A549 (cell line): ENCODE data around the gene ZEB1. TPM values are rescaled to one million over a fixed set of nuclear protein-coding genes. Genes with fewer than 3 reads are reported as not detected.

Source experiments
- ATAC-seq, 2 experiments: fragments of 200-7000 bp in 1 of 2; fragments of >200 bp in 1 of 2; cut with Nextera tagmentation in 1 of 2; cut with Tn5 transposase in 1 of 2; 3 replicates each; pipeline versions ENCODE4 v1.8.0 to v1.9.1; 2018 to 2020; ENCODE audit warnings: mild to moderate bottlenecking in 1 of 2, moderate library complexity in 1 of 2
- CTCF ChIA-PET: fragments of 300-600 bp; sonication (Branson Sonifier 250); formaldehyde crosslinking; extraction: SDS; loops from one replicate; lab custom pipeline; 2021; ENCODE audit warnings: antibody characterized with exemption, inconsistent platforms; lab: Yijun Ruan, JAX
- POLR2A ChIA-PET: fragments of 350-600 bp; formaldehyde crosslinking; extraction: SDS; loops from one replicate; lab custom pipeline; 2021; ENCODE audit warnings: antibody characterized with exemption, inconsistent platforms; lab: Yijun Ruan, JAX
- DNase-seq, 2 experiments: peaks; one replicate each; pipeline versions ENCODE4 v3.0.0 to v3.0.0-alpha.2; 2011 to 2016; ENCODE audit warnings: low read depth in 1 of 2, low spot score in 1 of 2
- FAIRE-seq: peaks from 2 replicates; lab custom pipeline; 2011; peaks lifted over from hg19 to GRCh38; lab: Jason Lieb, UNC
- H3K27ac ChIP-seq, 2 experiments: fragments of >200 bp; sonication (Bioruptor Twin); formaldehyde crosslinking; 3 replicates each; pipeline ENCODE4 v1.5.1; 2016 to 2017
- H3K4me1 ChIP-seq: fragments of >200 bp; sonication (Bioruptor Twin); formaldehyde crosslinking; 3 replicates; pipeline ENCODE4 v1.6.1; 2016
- H3K4me2 ChIP-seq: fragments of >200 bp; sonication (Bioruptor Twin); formaldehyde crosslinking; 3 replicates; pipeline ENCODE4 v1.6.1; 2016
- H3K4me3 ChIP-seq: fragments of >200 bp; sonication (Bioruptor Twin); formaldehyde crosslinking; 3 replicates; pipeline ENCODE4 v1.5.1; 2016
- H3K9me3 ChIP-seq: fragments of >200 bp; sonication (Bioruptor Twin); formaldehyde crosslinking; 3 replicates; pipeline ENCODE4 v1.6.1; 2016
- CBX8 ChIP-seq: fragments of 200-600 bp; sonication (generic); IDR thresholded peaks from 2 replicates; pipeline ENCODE4 v1.6.1; 2016
- EHF ChIP-seq: fragments of 250-450 bp; sonication (Bioruptor Pico); IDR thresholded peaks from 2 replicates; pipeline ENCODE4 v1.5.0; 2020; ENCODE audit warnings: mild to moderate bottlenecking
- EHMT2 ChIP-seq: fragments of 200-600 bp; sonication (generic); IDR thresholded peaks from 2 replicates; pipeline ENCODE4 v1.6.1; 2016; ENCODE audit warnings: antibody characterized with exemption, low read depth, mild to moderate bottlenecking, moderate library complexity
- FOXS1 ChIP-seq: fragments of 250-450 bp; sonication (Bioruptor Pico); IDR thresholded peaks from 2 replicates; pipeline ENCODE4 v1.5.0; 2020; ENCODE audit warnings: mild to moderate bottlenecking, moderate library complexity
- JUN ChIP-seq, 2 experiments: fragments of >200 bp; sonication (Bioruptor Twin); formaldehyde crosslinking; IDR thresholded peaks; 2 replicates in 1 of 2; 3 replicates in 1 of 2; pipeline ENCODE4 v1.6.1; 2016 to 2017
- POLR2A ChIP-seq: IDR thresholded peaks from 2 replicates; pipeline ENCODE4 v1.6.1; 2012; ENCODE audit warnings: mild to moderate bottlenecking, low read length
- RAD21 ChIP-seq, 2 experiments: fragments of >200 bp in 1 of 2; sonication (Bioruptor Twin) in 1 of 2; formaldehyde crosslinking in 1 of 2; IDR thresholded peaks in 1 of 2; conservative IDR thresholded peaks in 1 of 2; 2 replicates in 1 of 2; 3 replicates in 1 of 2; pipeline ENCODE4 v1.6.1; 2012 to 2018; ENCODE audit warnings: inconsistent platforms in 1 of 2
- RARB ChIP-seq: fragments of 250-450 bp; sonication (Bioruptor Pico); IDR thresholded peaks from 2 replicates; pipeline ENCODE4 v1.8.0; 2021; ENCODE audit warnings: mild to moderate bottlenecking, moderate library complexity
- REST ChIP-seq: fragments of 200-600 bp; sonication (generic); IDR thresholded peaks from 2 replicates; pipeline ENCODE4 v1.6.1; 2016; ENCODE audit warnings: antibody characterized with exemption, mild to moderate bottlenecking, moderate library complexity
- SREBF2 ChIP-seq: fragments of 450-650 bp; IDR thresholded peaks from 2 replicates; pipeline ENCODE4 v1.6.1; 2014; ENCODE audit warnings: mild to moderate bottlenecking, moderate library complexity
- WGBS: methylation state at CpG from one replicate; pipeline ENCODE4 v1.1.6; 2017; ENCODE audit errors: missing lambda C conversion rate; 5-methylcytosine and 5-hydroxymethylcytosine counted together
- polyA plus RNA-seq, 4 experiments: library from polyadenylated mRNA; depleted of rRNA in 3 of 4; stranded (reverse); fragments of >200 nt; fragmentation: RNase III in 1 of 4; extraction: RNeasy Plus Mini Kit Qiagen cat#74134 plus additional on column Dnase treatment in 1 of 4; gene quantifications; 2 replicates in 3 of 4; 3 replicates in 1 of 4; pipeline ENCODE4 v1.2.3, GENCODE V29; 2011 to 2017
- TF ChIP-seq, protein P1 (sequence below): IDR thresholded peaks from 2 replicates; pipeline ENCODE4 v1.6.1; 2012; ENCODE audit warnings: low read depth, borderline replicate concordance
- TF ChIP-seq, protein P2 (sequence below): fragments of 250-450 bp; sonication (Bioruptor Pico); IDR thresholded peaks from 2 replicates; pipeline ENCODE4 v1.5.0; 2021; ENCODE audit warnings: mild to moderate bottlenecking, moderate library complexity, borderline replicate concordance

The ZEB1 gene
- polyA plus RNA-seq, 2 of the 4 experiments (the other 2 are of a cell fraction) = 8.1 to 23.8 TPM

- TF ChIP-seq REST = no peak
Measured at GRCh38 chr10:31396376-31396775, 77.4 kb downstream of the ZEB1 start (continued).

DNA sequence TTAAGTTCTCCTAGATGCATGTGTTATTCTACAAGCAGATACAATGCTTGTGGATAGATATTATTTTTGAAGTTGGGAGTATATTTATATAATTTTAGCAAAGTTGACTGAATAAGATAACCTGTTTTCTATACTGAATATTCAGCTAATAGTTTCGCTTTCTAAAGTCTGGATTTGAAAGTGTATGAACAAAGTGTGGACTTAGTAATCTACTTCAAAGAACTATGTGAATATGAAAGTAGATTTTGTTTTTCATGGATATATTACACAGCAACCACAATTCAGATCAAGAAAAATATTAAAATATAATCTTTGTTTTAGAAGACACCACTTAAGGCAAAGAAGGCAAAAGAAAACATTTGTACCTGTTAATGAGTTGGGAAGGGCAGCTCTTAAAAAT, 78.8 kb downstream of the ZEB1 start:
- POLR2A ChIA-PET = no interaction called here
- DNase-seq (no peak), ATAC-seq (no peak), FAIRE-seq (no peak)
- no peak overlapping the region for H3K27ac ChIP-seq
- no peak overlapping the region for H3K4me2 ChIP-seq
- CTCF ChIA-PET = interaction anchor here (1.7 kb wide), 1 partner anchor 22 kb away, joined by 4 read pairs; no protein-coding TSS in a partner anchor
- TF ChIP-seq CBX8 (no peak), EHF (CRISPR knock-in tag) (no peak), SREBF2 (no peak), FOXS1 (CRISPR knock-in tag) (no peak), REST (no peak), JUN (IDR thresholded peaks at IDR 0.05) (no peak), EHMT2 (no peak), POLR2A (no peak), RAD21 (conservative IDR thresholded peaks at IDR 0.05 in 1 of 2, IDR thresholded peaks at IDR 0.05 in 1 of 2) (no peak)
- TF ChIP-seq, protein P1, sequence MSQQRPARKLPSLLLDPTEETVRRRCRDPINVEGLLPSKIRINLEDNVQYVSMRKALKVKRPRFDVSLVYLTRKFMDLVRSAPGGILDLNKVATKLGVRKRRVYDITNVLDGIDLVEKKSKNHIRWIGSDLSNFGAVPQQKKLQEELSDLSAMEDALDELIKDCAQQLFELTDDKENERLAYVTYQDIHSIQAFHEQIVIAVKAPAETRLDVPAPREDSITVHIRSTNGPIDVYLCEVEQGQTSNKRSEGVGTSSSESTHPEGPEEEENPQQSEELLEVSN = no peak
- TF ChIP-seq, protein P2, sequence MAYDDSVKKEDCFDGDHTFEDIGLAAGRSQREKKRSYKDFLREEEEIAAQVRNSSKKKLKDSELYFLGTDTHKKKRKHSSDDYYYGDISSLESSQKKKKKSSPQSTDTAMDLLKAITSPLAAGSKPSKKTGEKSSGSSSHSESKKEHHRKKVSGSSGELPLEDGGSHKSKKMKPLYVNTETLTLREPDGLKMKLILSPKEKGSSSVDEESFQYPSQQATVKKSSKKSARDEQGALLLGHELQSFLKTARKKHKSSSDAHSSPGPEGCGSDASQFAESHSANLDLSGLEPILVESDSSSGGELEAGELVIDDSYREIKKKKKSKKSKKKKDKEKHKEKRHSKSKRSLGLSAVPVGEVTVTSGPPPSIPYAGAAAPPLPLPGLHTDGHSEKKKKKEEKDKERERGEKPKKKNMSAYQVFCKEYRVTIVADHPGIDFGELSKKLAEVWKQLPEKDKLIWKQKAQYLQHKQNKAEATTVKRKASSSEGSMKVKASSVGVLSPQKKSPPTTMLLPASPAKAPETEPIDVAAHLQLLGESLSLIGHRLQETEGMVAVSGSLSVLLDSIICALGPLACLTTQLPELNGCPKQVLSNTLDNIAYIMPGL (CRISPR knock-in tag) = no peak
- H3K4me1 ChIP-seq = no peaks in the 10 kb centered on the region
- no peak overlapping the region for H3K4me3 ChIP-seq
- 89% methylated on average over 1 of the region's 1 CpG for WGBS
- no peaks in the 10 kb centered on the region for H3K9me3 ChIP-seq

GRCh38 chr10:31399171-31399570, 80.2 kb downstream of the ZEB1 start:
- Histone ChIP-seq H3K9me3 (no peaks in the 10 kb centered on the region), H3K4me2 (no peak overlapping the region), H3K4me1 (no peaks in the 10 kb centered on the region), H3K4me3 (no peak overlapping the region), H3K27ac (no peak overlapping the region)
- ChIA-PET POLR2A (no interaction called here), CTCF (no interaction called here)
- WGBS = 88% methylated on average over 5 of the region's 5 CpGs
- ATAC-seq (no peak), FAIRE-seq (no peak)
- no peak for TF ChIP-seq RARB (CRISPR knock-in tag)
- TF ChIP-seq, all 56 proteins: peak for 0
- DNase-seq = no peak
